Mucosa of rectum (tissue), 2 donors: ENCODE data around the gene CEACAM5.
A peak's percentile ranks its signal among the peaks of the same experiment; 100 is the strongest.

Source experiments
- H3K27ac ChIP-seq, 2 donors: one replicate each; pipeline ENCODE4 v1.7.0; 2013; ENCODE audit warnings: inconsistent platforms in 2 of 2, low read depth in 2 of 2, low read length in 2 of 2
- H3K27me3 ChIP-seq, 2 donors: one replicate each; pipeline ENCODE4 v1.7.0; 2013; ENCODE audit warnings: low read length in 2 of 2; ENCODE audit not compliant: control insufficient read depth in 2 of 2, insufficient read depth in 2 of 2
- H3K36me3 ChIP-seq, 2 donors: one replicate each; pipeline ENCODE4 v1.7.0; 2013; ENCODE audit warnings: low read length in 2 of 2; ENCODE audit not compliant: control insufficient read depth in 2 of 2, insufficient read depth in 2 of 2
- H3K4me1 ChIP-seq, 2 donors: one replicate each; pipeline ENCODE4 v1.7.0; 2013; ENCODE audit warnings: low read length in 2 of 2, mild to moderate bottlenecking in 1 of 2; ENCODE audit not compliant: control insufficient read depth in 2 of 2, insufficient read depth in 2 of 2
- H3K4me3 ChIP-seq, 2 donors: one replicate each; pipeline ENCODE4 v1.7.0; 2013; ENCODE audit warnings: low read length in 2 of 2
- H3K9ac ChIP-seq, 2 donors: one replicate each; pipeline ENCODE4 v1.7.0; 2013; ENCODE audit warnings: low read length in 2 of 2, low read depth in 1 of 2, mild to moderate bottlenecking in 1 of 2
- H3K9me3 ChIP-seq, 2 donors: one replicate each; pipeline ENCODE4 v1.7.0; 2013; ENCODE audit warnings: low read length in 2 of 2; ENCODE audit not compliant: control insufficient read depth in 2 of 2
- donor health status: healthy.
- donor health status: Normal muscosa, but diverticular disease.

Gene CEACAM5

DNA sequence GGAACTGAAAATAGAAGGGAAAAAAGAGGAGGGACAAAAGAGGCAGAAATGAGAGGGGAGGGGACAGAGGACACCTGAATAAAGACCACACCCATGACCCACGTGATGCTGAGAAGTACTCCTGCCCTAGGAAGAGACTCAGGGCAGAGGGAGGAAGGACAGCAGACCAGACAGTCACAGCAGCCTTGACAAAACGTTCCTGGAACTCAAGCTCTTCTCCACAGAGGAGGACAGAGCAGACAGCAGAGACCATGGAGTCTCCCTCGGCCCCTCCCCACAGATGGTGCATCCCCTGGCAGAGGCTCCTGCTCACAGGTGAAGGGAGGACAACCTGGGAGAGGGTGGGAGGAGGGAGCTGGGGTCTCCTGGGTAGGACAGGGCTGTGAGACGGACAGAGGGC is at the start of gene CEACAM5:
CEACAM5 (plus strand) TSS at position 146 of the 400 bp plus-strand sequence; CDS start at position 252, 106 bp downstream.
- Histone ChIP-seq H3K36me3 (peaks cover 22 to 28% of the 10 kb centered on the region in 2 donors), H3K27me3 (peaks cover 0 to 5% of the 10 kb centered on the region in 2 donors), H3K27ac (peak within 1 kb of the TSS; percentile 86 to 89), H3K9ac (peak within 1 kb of the TSS; percentile 79 to 96), H3K9me3 (no peaks in the 10 kb centered on the region), H3K4me1 (peaks cover 21 to 31% of the 10 kb centered on the region in 2 donors), H3K4me3 (peak within 1 kb of the TSS; percentile 85 to 92)

DNA sequence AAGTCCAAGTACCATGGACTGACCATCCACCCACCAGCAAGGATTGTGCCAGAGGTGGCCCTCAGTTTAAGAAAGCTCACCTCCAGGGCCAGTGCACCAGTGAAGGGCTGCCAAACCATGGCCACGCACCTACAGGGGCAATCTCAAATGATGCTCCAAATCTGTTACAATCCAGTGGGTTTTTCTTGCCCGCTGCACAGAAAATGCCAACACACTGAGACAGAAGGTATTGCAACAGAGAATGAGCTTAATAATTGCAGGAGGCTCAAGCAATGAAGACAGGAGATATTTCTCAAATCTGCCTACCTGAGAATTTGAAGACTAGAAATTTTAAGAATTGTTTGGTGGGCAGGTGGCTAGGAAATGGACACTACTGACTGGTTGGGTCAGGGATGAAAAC is 42.4 kb upstream of the CEACAM5 start:
- Histone ChIP-seq H3K9me3 (peaks cover 5 to 8% of the 10 kb centered on the region in 2 donors), H3K36me3 (no peaks in the 10 kb centered on the region)

DNA sequence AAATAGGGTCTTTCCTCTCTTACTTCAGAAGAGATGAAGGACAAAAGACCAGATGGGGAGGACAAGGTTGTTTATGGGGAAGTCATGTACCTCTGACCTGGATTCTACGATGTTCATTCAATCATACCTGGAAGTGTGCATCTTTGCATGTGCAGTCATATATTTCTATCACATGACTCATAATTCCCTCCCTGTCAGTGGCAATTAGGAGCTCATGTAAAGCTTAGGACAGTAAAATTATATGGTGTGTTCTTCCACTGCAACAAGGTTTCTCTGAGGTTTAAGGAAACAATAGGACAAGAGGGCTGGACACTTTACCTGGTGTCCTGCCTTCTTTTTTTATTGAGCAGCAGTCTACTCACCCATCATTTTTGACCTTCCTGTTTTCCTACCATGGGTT is 40.1 kb upstream of the CEACAM5 start:
- H3K36me3 ChIP-seq: no peaks in the 10 kb centered on the region
- H3K4me1 ChIP-seq: peaks cover 13 to 30% of the 10 kb centered on the region in 2 donors
- H3K4me3 ChIP-seq: no peak overlapping the region
- peak overlapping the region; percentile 75 to 79 for H3K27ac ChIP-seq
- peaks cover 5 to 8% of the 10 kb centered on the region in 2 donors for H3K9me3 ChIP-seq
- H3K9ac ChIP-seq: no peak overlapping the region
- H3K27me3 ChIP-seq: peaks cover 0 to 5% of the 10 kb centered on the region in 2 donors

More for the DNA sequence above, 42.4 kb upstream of the CEACAM5 start:
- Histone ChIP-seq H3K4me1 (peaks cover 10 to 22% of the 10 kb centered on the region in 2 donors), H3K27me3 (no peaks in the 10 kb centered on the region), H3K27ac (no peak overlapping the region), H3K4me3 (no peak overlapping the region), H3K9ac (no peak overlapping the region)

DNA sequence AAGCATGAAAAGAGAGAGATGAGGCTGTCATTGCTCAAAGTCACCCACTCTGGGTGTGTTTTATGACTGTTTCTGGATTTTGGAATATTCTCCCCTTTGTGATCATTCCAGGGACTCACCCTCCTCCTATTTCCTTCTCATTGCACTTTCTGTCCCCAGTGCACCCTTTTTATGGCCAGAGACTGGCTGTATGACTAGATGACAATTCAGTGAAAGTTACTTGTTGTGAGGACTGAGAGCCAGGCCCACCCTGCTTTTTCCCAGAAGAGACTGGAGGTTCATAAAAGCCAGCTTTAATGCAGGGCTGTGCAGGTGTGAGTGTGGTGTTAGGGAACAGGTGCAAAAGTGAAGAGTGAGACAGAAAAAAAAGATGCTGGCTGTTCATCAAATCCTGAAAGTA is 37.7 kb upstream of the CEACAM5 start:
- no peaks in the 10 kb centered on the region for H3K36me3 ChIP-seq
- H3K27ac ChIP-seq: peak overlapping the region; percentile 77 to 89
- peaks cover 3 to 9% of the 10 kb centered on the region in 2 donors for H3K27me3 ChIP-seq
- peaks cover 5 to 8% of the 10 kb centered on the region in 2 donors for H3K9me3 ChIP-seq
- H3K4me1 ChIP-seq: peaks cover 13 to 30% of the 10 kb centered on the region in 2 donors
- H3K4me3 ChIP-seq: no peak overlapping the region
- H3K9ac ChIP-seq: peak overlapping the region in 1 of 2 donors; percentile 47

DNA sequence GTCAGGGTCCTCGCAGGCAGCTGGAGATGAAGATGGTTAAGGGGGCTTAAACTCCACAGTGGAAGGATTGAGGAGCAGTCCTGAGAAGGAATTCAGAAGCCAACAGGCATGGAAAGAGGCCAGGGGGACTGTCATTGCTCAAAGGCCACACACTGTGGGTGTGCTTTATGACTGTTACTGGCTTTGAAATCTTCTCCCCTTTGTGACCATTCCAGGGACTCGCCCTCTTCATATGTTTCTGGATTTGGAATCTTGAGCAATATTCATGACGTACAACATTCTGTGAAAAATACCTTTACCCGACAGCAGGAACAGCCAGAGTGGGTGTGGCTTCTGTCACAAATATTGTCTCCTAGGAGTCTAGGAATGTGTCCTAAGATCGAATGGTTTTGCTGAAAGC is 36.9 kb upstream of the CEACAM5 start:
- Histone ChIP-seq H3K27me3 (peaks cover 3 to 9% of the 10 kb centered on the region in 2 donors), H3K9ac (peak overlapping the region in 1 of 2 donors; percentile 47), H3K4me1 (peaks cover 13 to 35% of the 10 kb centered on the region in 2 donors), H3K36me3 (peaks cover 0 to 2% of the 10 kb centered on the region in 2 donors), H3K9me3 (peaks cover 0 to 3% of the 10 kb centered on the region in 2 donors), H3K27ac (peak overlapping the region; percentile 77 to 89), H3K4me3 (no peak overlapping the region)

DNA sequence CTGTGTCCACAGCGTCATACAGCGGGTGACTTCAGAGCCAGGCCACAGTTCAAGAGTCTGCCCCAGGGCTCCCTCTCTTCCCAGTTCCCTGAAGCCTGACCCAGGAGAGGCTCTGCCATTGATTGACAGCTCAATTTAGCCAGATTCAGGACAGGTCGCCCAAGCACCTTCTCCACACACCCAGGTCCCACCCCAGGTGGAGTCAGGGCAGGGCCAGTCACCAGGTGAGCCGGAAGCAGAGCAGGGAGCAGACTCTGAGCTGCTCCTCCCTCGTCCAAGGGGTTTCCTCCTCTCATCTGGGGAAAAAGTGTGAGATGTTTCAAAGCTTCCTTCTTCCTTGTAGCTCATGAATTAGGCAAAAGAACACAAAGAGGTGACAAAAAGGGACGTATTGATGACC is 26.0 kb upstream of the CEACAM5 start:
- H3K27me3 ChIP-seq: peaks cover under 1 to 2% of the 10 kb centered on the region in 2 donors
- peak overlapping the region; percentile 81 to 84 for H3K27ac ChIP-seq
- H3K4me1 ChIP-seq: peaks cover 7 to 9% of the 10 kb centered on the region in 2 donors
- H3K9ac ChIP-seq: peak overlapping the region; percentile 15 to 26
- peak overlapping the region; percentile 3 to 38 for H3K4me3 ChIP-seq
- H3K9me3 ChIP-seq: no peaks in the 10 kb centered on the region
- H3K36me3 ChIP-seq: peaks cover 0 to 2% of the 10 kb centered on the region in 2 donors

DNA sequence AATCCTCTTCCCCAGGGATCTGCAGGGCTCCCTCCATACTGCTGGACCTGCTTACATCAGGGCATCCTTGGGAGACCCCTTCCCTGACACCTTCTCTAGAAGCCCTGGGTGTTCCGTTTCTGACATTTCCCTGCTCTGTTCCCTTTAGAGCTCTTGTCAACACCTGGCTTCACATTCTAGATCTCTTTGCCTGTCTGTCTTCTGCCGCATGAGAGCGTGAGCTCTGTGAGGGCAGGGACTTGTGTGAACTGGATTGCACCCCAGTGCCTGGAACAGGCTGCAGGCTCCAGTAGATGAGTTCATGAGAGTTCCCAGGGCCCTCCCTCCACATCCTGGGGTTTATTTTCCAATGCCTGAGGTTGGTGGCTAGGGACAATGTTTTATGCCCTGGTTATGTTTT is 21.0 kb upstream of the CEACAM5 start:
- H3K36me3 ChIP-seq: peaks cover 0 to 2% of the 10 kb centered on the region in 2 donors
- H3K9ac ChIP-seq: peak overlapping the region; percentile 40 to 54
- peaks cover 4 to 9% of the 10 kb centered on the region in 2 donors for H3K4me1 ChIP-seq
- peaks cover 0 to 2% of the 10 kb centered on the region in 2 donors for H3K27me3 ChIP-seq
- peak overlapping the region; percentile 54 to 70 for H3K4me3 ChIP-seq
- H3K9me3 ChIP-seq: no peaks in the 10 kb centered on the region
- H3K27ac ChIP-seq: peak overlapping the region; percentile 76 to 84

DNA sequence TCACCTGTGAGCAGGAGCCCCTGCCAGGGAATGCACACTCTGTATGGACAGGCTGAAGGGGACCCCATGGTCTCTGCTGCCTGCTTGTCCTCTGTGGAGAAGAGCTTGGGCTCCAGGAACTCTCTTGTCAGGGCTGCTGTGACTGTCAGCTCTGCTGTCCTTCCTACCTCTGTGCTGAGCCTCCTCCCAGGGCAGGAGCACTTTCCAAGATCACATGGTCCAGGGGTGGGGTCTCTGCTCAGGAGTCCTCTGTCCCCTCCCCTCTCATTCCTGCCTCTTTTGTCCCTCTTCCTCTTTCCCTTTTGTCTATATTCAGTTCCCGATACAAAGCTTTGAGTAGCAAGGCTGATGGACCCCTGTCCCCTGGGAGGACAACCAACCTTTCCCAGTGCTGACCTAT is 20.3 kb upstream of the CEACAM5 start, which contains the start of gene CEACAM7:
CEACAM7 (minus strand) TSS at position 173 of the 400 bp plus-strand sequence; CDS start at position 68, 105 bp downstream.
- Histone ChIP-seq H3K4me1 (peaks cover 0 to 3% of the 10 kb centered on the region in 2 donors), H3K9me3 (no peaks in the 10 kb centered on the region), H3K27me3 (peaks cover 0 to 2% of the 10 kb centered on the region in 2 donors), H3K9ac (peak within 1 kb of the TSS; percentile 40 to 60), H3K27ac (peak within 1 kb of the TSS; percentile 76 to 84), H3K4me3 (peak within 1 kb of the TSS; percentile 54 to 70), H3K36me3 (peaks cover 0 to 2% of the 10 kb centered on the region in 2 donors)

DNA sequence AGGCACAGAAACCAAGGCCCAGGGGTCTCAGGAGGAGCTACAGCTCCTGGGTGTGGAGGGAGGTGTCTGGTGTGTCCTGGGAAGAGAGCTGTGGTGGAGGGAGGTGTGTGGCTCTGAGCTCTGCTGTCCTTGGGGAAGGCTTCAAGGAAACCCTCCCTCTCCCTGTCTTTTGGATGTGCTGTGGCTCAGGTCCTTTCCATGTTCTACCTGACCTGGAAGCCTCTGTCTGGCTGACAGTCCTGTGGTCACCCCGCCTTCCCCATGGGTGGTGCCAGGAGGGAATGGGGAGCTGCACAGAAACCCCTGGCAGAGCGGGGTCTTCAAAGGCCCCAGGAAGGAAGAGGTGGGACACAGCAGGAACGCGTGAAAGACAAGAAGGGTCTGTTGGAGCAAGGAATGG is 19.7 kb upstream of the CEACAM5 start:
- Histone ChIP-seq H3K27me3 (peaks cover 0 to 2% of the 10 kb centered on the region in 2 donors), H3K36me3 (no peaks in the 10 kb centered on the region), H3K9ac (no peak overlapping the region), H3K9me3 (no peaks in the 10 kb centered on the region), H3K27ac (peak overlapping the region; percentile 63 to 76), H3K4me3 (no peak overlapping the region), H3K4me1 (peaks cover 0 to 2% of the 10 kb centered on the region in 2 donors)

DNA sequence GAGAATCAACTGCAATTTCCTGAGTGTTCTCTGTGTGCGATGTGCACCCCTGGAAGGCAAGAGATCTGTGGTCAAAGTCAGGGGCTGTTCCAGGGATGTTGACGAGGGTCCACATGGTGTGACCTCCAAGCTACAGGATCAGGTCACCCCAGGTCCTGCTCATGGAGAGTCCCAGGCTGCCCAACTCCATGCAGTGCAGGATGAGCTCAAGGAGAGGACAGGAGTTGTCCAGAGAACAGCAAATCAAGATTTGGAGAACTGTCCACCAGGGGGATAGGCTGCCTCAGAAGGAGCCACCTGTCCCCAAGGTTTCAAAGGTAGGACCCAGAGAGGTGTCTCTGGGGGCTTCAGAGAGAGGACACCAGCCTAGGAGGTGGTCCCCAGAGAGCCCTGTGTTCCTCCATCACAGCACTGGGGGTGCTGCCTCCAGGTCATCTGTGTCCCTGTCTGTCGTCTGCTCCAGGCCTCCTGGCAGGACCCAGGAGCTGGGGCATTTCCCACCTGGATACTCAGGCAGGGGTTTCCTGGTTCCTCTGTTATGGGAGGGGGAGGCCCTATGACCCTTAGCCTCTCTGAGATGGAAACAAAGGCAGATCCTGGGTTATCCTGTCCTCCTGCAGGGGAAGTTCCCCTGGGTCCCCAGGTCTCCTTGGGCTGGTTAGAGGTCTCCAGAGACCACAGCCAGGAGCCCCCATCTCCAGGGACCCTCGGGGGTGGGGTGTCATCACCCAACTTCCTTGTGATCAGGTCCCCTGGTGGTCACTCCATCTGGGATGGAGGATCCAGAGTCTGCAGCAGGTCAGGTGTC is 18.2 kb upstream of the CEACAM5 start:
- Histone ChIP-seq H3K4me3 (no peak overlapping the region), H3K27me3 (peaks cover 0 to 2% of the 10 kb centered on the region in 2 donors), H3K4me1 (peaks cover 0 to 2% of the 10 kb centered on the region in 2 donors), H3K9ac (no peak overlapping the region), H3K9me3 (no peaks in the 10 kb centered on the region), H3K36me3 (no peaks in the 10 kb centered on the region), H3K27ac (no peak overlapping the region)
